K562 (cell line): ENCODE data around the gene ELOVL5. TPM values are rescaled to one million over a fixed set of nuclear protein-coding genes. Genes with fewer than 3 reads are reported as not detected.

Experiments
- ATAC-seq: fragments of 200-7000 bp; cut with Tn5 transposase; 3 replicates; pipeline ENCODE4 v1.9.1; 2020; ENCODE audit warnings: moderate library complexity
- BruUV-seq: library from RNA; stranded (reverse); fragments of 400-500 nt; replicated peaks from 2 replicates; lab custom pipeline; 2021; lab: Mats Ljungman, UMichigan
- CTCF ChIA-PET: fragments of 300-600 bp; formaldehyde crosslinking; extraction: SDS; loops from one replicate; lab custom pipeline; 2021; ENCODE audit warnings: low intra/inter-chr PET ratio; lab: Yijun Ruan, JAX
- POLR2A ChIA-PET: fragments of 300-600, 350-650 bp; sonication (Branson Sonifier 250); formaldehyde crosslinking; extraction: SDS; loops from one replicate; lab custom pipeline; 2021; ENCODE audit warnings: antibody characterized with exemption, inconsistent platforms; lab: Yijun Ruan, JAX
- DNase-seq, 4 experiments: peaks; one replicate each; pipeline versions ENCODE4 v3.0.0 to v3.0.0-alpha.2; 2011 to 2018; ENCODE audit warnings: low spot score in 3 of 4, mixed read lengths in 3 of 4; ENCODE audit errors: extremely low read depth in 1 of 4
- FAIRE-seq: peaks from 2 replicates; lab custom pipeline; 2011; peaks lifted over from hg19 to GRCh38; lab: Jason Lieb, UNC
- H2AFZ ChIP-seq: 2 replicates; pipeline ENCODE4 v1.6.0; 2011; ENCODE audit warnings: low read depth, low read length, control low read depth, inconsistent platforms
- H3K27ac ChIP-seq: fragments of 200-600 bp; 3 replicates; pipeline ENCODE4 v1.8.0; 2011; ENCODE audit warnings: low read depth, mild to moderate bottlenecking, control low read depth, inconsistent platforms, low read length, moderate library complexity, mixed read lengths; ENCODE audit errors: extremely low read depth
- H3K27me3 ChIP-seq, 2 experiments: fragments of 300-600 bp in 1 of 2; 2 replicates in 1 of 2; 3 replicates in 1 of 2; pipeline versions ENCODE4 v1.6.0 to v1.8.0; 2011; ENCODE audit warnings: inconsistent platforms in 2 of 2, low read length in 2 of 2, mild to moderate bottlenecking in 1 of 2, mixed read lengths in 1 of 2, moderate library complexity in 1 of 2; ENCODE audit not compliant: control insufficient read depth in 2 of 2, insufficient read depth in 2 of 2
- H3K36me3 ChIP-seq: fragments of 300-600 bp; 3 replicates; pipeline ENCODE4 v1.8.0; 2011; ENCODE audit warnings: mild to moderate bottlenecking, low read length, inconsistent platforms; ENCODE audit not compliant: control insufficient read depth, insufficient read depth
- H3K4me1 ChIP-seq, 2 experiments: fragments of 200-600 bp in 1 of 2; replicated peaks in 1 of 2; 2 replicates in 1 of 2; 3 replicates in 1 of 2; pipeline versions ENCODE4 v1.5.1 to v1.8.0; 2011; ENCODE audit warnings: inconsistent platforms in 2 of 2, low read length in 2 of 2, mild to moderate bottlenecking in 1 of 2, mixed read lengths in 1 of 2, moderate library complexity in 1 of 2; ENCODE audit not compliant: control insufficient read depth in 2 of 2, insufficient read depth in 2 of 2
- H3K4me2 ChIP-seq: 2 replicates; pipeline ENCODE4 v1.6.1; 2011; ENCODE audit warnings: low read length, control low read depth, inconsistent platforms, mixed read lengths; ENCODE audit not compliant: insufficient read depth
- H3K4me3 ChIP-seq: fragments of 200-600 bp; sonication (generic), shearing (Covaris generic); 2 replicates; pipeline ENCODE4 v1.5.1; 2016; ENCODE audit warnings: control low read depth, inconsistent platforms
- H3K79me2 ChIP-seq: fragments of 200-600 bp; 3 replicates; pipeline ENCODE4 v1.8.0; 2011; ENCODE audit warnings: low read length, inconsistent platforms; ENCODE audit not compliant: control insufficient read depth, insufficient read depth
- H3K9ac ChIP-seq, 2 experiments: 2 replicates each; pipeline versions ENCODE4 v1.6.0 to v1.6.1; 2011; ENCODE audit warnings: low read depth in 2 of 2, low read length in 2 of 2, control low read depth in 1 of 2, inconsistent platforms in 1 of 2, mild to moderate bottlenecking in 1 of 2, mixed read lengths in 1 of 2; ENCODE audit not compliant: insufficient read depth in 1 of 2
- H3K9me1 ChIP-seq: one replicate; pipeline ENCODE4 v1.6.0; 2011; ENCODE audit warnings: inconsistent platforms, mild to moderate bottlenecking, low read length, moderate library complexity; ENCODE audit not compliant: control insufficient read depth, insufficient read depth
- H3K9me3 ChIP-seq: replicated peaks from 2 replicates; pipeline ENCODE4 v1.5.1; 2011; ENCODE audit warnings: low read depth, low read length, inconsistent platforms; ENCODE audit not compliant: control insufficient read depth, insufficient read depth
- H4K20me1 ChIP-seq: replicated peaks from 2 replicates; pipeline ENCODE4 v1.6.1; 2011; ENCODE audit warnings: low read length, inconsistent platforms, mixed read lengths; ENCODE audit not compliant: control insufficient read depth, insufficient read depth
- ARNT ChIP-seq, 2 experiments: fragments of 450-650 bp; IDR thresholded peaks; 2 replicates each; pipeline ENCODE4 v1.6.1; 2016; ENCODE audit warnings: mild to moderate bottlenecking in 1 of 2
- PHTF2 ChIP-seq: fragments of 250-450 bp; sonication (Bioruptor Pico); IDR thresholded peaks from 2 replicates; pipeline ENCODE4 v1.5.0; 2021; ENCODE audit warnings: mild to moderate bottlenecking
- SLC30A9 ChIP-seq: fragments of 250-450 bp; sonication (Bioruptor Pico); IDR thresholded peaks from 2 replicates; pipeline ENCODE4 v1.8.0; 2022; ENCODE audit warnings: mild to moderate bottlenecking, moderate library complexity
- SMAD4 ChIP-seq: fragments of 250-450 bp; sonication (Bioruptor Pico); conservative IDR thresholded peaks from 2 replicates; pipeline ENCODE4 v1.8.0; 2021; ENCODE audit warnings: inconsistent platforms, mild to moderate bottlenecking, moderate library complexity
- ZBTB33 ChIP-seq: sonication (generic); formaldehyde crosslinking; IDR thresholded peaks from 2 replicates; pipeline ENCODE4 v1.8.1; 2023; ENCODE audit warnings: mild to moderate bottlenecking, missing genetic modification reagents
- ZNF140 ChIP-seq: fragments of 250-450 bp; sonication (Bioruptor Pico); IDR thresholded peaks from 2 replicates; pipeline ENCODE4 v1.8.0; 2021; ENCODE audit warnings: moderate library complexity, mild to moderate bottlenecking, inconsistent platforms
- ZNF511 ChIP-seq: sonication (generic); formaldehyde crosslinking; IDR thresholded peaks from 2 replicates; pipeline ENCODE4 v1.8.0; 2022; ENCODE audit warnings: mild to moderate bottlenecking, missing genetic modification reagents
- ZNF561 ChIP-seq: fragments of 450-650 bp; formaldehyde crosslinking; conservative IDR thresholded peaks from 2 replicates; pipeline ENCODE4 v1.4.0; 2020; ENCODE audit warnings: mild to moderate bottlenecking, moderate library complexity
- ZNF699 ChIP-seq: fragments of 250-450 bp; sonication (Bioruptor Pico); IDR thresholded peaks from 2 replicates; pipeline ENCODE4 v1.8.0; 2021; ENCODE audit warnings: mild to moderate bottlenecking, moderate library complexity; ENCODE audit not compliant: insufficient replicate concordance
- WGBS: fragments of 100-300 bp; shearing (Covaris generic); methylation state at CpG from one replicate; pipeline ENCODE4 v1.1.6; 2016; ENCODE audit warnings: low coverage, mixed read lengths; ENCODE audit not compliant: insufficient coverage; ENCODE audit errors: missing lambda C conversion rate; 5-methylcytosine and 5-hydroxymethylcytosine counted together
- in situ Hi-C: fragments of 300-500 bp; cut with MboI; formaldehyde crosslinking; loops from 4 replicates; pipeline ENCODE4 v1.15.0; 2018; ENCODE audit warnings: inconsistent platforms, mixed read lengths
- intact Hi-C: fragments of 100-400 bp; cut with micrococcal nuclease; formaldehyde crosslinking; loops from 2 replicates; pipeline ENCODE4 v1.14.2; 2022
- polyA plus RNA-seq, 8 experiments: library from polyadenylated mRNA; depleted of rRNA in 4 of 8; stranded (reverse) in 5 of 8; unstranded in 3 of 8; fragments of >200 nt; fragmentation: Nextera tagmentation in 2 of 8; fragmentation: Illumina TruSeq in 1 of 8; extraction: Ambion mirVana in 2 of 8; extraction: Trizol in 1 of 8; gene quantifications; 2 replicates each; pipeline versions ENCODE4 v1.2.1 to v1.2.3, GENCODE V29; 2011 to 2014; ENCODE audit warnings: inconsistent platforms in 1 of 8, missing spikeins in 1 of 8
- total RNA-seq, 7 experiments: library from RNA; depleted of rRNA in 6 of 7; stranded (reverse); fragments of >200 nt in 6 of 7; fragmentation: Illumina TruSeq in 2 of 7; extraction: Trizol in 2 of 7; gene quantifications; 2 replicates each; pipeline versions ENCODE4 v1.2.1 to v1.2.3, GENCODE V29; 2011 to 2021; ENCODE audit warnings: low replicate concordance in 1 of 7

The ELOVL5 gene
- total and polyA plus RNA-seq, 9 of the 15 experiments (the other 6 are each of a cell fraction or from before 2014, with no cell fraction given) = 70.6 to 245 (median 132) TPM

GRCh38 chr6:53284901-53285300 is 63.8 kb downstream of the ELOVL5 start:
- Histone ChIP-seq H2AFZ (no peak overlapping the region), H3K9me3 (no peaks in the 10 kb centered on the region), H3K27ac (no peak overlapping the region), H3K4me2 (no peak overlapping the region), H3K4me1 (no peaks in the 10 kb centered on the region), H3K9ac (no peak overlapping the region), H3K4me3 (no peak overlapping the region), H3K9me1 (no peaks in the 10 kb centered on the region), H3K79me2 (peaks cover 76% of the 10 kb centered on the region), H3K27me3 (no peaks in the 10 kb centered on the region)
- in situ Hi-C loops (no loop called here), intact Hi-C loops (no loop called here)
- POLR2A ChIA-PET = interaction anchor here (1.5 kb wide), 1 partner anchor 12 kb away, joined by 4 read pairs; no protein-coding TSS in a partner anchor
- no TSS peak for BruUV-seq
- 90% methylated on average over 4 of the region's 4 CpGs for WGBS
- DNase-seq (no peak), ATAC-seq (no peak)
- CTCF ChIA-PET = no interaction called here
- TF ChIP-seq ZNF561 (CRISPR knock-in tag) = no peak
- TF ChIP-seq ZNF699 = no peak
- TF ChIP-seq SLC30A9 = no peak
- no peak for TF ChIP-seq ZBTB33
- TF ChIP-seq ZNF140 (CRISPR knock-in tag) = no peak
- no peak for TF ChIP-seq ZNF511 (CRISPR knock-in tag)
- no peak for TF ChIP-seq ARNT (IDR thresholded peaks at IDR 0.05)
- no peak for TF ChIP-seq SMAD4 (CRISPR knock-in tag)
- no peak for TF ChIP-seq PHTF2
- TF ChIP-seq, all 486 proteins: peak for 0
- Histone ChIP-seq H4K20me1 (0 out of 2 replicates have a peak, but pooled peaks cover 4% of the 10 kb centered on the region), H3K36me3 (peaks cover 88% of the 10 kb centered on the region)
- no peak for FAIRE-seq
